ENCODE results near the gene TIAM2.

TIAM2 gene

DNA sequence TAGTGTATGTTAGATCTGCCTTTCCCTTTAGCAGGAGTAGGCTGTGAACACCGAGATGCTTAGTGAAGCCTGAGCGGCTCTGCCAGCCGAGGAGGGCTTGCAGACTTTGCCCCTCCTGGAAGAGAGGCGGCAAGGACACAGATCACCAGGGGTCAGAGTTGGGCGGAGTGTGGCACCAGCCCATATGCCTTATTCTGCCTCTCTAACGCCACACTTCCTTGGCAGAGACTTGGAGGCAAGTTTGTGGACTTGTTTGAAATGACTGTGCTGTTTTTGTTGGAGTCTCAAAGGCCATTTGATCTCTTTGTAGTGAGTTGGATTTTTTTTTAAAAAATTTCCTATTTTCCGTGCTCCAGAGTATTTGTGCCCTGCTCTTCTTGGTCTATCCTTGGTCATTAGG, 224.2 kb downstream of the TIAM2 start:
- no peak overlapping the region for H3K4me3 ChIP-seq (ENCODE audit: low read length)
- TF ChIP-seq, protein P1, sequence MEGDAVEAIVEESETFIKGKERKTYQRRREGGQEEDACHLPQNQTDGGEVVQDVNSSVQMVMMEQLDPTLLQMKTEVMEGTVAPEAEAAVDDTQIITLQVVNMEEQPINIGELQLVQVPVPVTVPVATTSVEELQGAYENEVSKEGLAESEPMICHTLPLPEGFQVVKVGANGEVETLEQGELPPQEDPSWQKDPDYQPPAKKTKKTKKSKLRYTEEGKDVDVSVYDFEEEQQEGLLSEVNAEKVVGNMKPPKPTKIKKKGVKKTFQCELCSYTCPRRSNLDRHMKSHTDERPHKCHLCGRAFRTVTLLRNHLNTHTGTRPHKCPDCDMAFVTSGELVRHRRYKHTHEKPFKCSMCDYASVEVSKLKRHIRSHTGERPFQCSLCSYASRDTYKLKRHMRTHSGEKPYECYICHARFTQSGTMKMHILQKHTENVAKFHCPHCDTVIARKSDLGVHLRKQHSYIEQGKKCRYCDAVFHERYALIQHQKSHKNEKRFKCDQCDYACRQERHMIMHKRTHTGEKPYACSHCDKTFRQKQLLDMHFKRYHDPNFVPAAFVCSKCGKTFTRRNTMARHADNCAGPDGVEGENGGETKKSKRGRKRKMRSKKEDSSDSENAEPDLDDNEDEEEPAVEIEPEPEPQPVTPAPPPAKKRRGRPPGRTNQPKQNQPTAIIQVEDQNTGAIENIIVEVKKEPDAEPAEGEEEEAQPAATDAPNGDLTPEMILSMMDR (conservative IDR thresholded peaks at IDR 0.05; ENCODE audit: low read length): no peak

DNA sequence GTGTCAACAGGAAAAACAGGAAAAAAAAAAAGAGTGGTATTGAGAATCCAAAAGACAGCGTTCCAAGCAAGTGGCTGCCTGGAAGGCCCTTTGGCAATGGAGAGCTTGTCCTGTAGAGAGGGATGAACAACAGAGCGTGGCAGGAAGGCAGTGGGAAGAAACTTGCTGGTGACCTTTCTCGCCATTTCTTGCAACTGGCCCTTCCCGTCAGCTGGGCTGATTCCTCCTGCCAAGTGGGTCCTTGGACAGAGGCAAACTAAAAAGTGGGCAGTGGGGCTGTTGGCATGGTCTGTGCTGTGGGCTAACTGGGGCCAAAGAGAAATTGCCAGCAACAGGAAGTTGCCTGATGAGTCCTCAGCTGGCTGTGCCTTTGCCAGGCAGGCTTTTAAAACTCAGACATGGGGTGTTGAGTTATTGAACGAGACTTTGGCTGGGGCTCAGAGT, 224.8 kb downstream of the TIAM2 start:
- TF ChIP-seq, protein P1 (conservative IDR thresholded peaks at IDR 0.05; ENCODE audit: low read length): no peak
- no peak for DNase-seq (ENCODE audit: low read depth)
- no peak overlapping the region for H3K4me3 ChIP-seq (ENCODE audit: low read length)

More for the DNA sequence above, 224.2 kb downstream of the TIAM2 start:
- no peak for DNase-seq (ENCODE audit: low read depth)

DNA sequence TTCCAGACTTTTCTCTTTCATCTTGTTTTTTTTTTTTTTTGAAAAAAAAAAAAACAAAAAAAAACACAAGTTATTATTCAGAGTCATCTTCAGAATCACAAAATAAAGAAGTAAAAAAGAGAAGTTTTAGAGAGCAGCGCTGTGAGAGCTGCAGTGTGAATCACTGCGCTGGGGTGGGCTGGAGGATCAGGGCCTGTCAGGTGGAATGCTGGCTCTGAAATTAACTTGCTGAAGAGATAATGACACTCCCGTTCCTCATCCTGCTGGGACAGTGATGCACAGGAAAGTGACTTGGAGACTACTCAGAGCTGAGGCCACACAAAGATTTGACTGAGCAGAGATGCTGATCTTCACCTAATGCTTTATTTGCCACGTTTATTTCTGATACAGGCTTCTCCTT, 226.0 kb downstream of the TIAM2 start:
- no peak overlapping the region for H3K4me3 ChIP-seq (ENCODE audit: low read length)
- no peak for DNase-seq (ENCODE audit: low read depth)
- TF ChIP-seq, protein P1 (conservative IDR thresholded peaks at IDR 0.05; ENCODE audit: low read length): no peak

GRCh38 chr6:155222506-155222905, 227.4 kb downstream of the TIAM2 start:
- DNase-seq (ENCODE audit: low read depth): no peak
- no peak overlapping the region for H3K4me3 ChIP-seq (ENCODE audit: low read length)
- TF ChIP-seq, protein P1 (conservative IDR thresholded peaks at IDR 0.05; ENCODE audit: low read length): no peak

DNA sequence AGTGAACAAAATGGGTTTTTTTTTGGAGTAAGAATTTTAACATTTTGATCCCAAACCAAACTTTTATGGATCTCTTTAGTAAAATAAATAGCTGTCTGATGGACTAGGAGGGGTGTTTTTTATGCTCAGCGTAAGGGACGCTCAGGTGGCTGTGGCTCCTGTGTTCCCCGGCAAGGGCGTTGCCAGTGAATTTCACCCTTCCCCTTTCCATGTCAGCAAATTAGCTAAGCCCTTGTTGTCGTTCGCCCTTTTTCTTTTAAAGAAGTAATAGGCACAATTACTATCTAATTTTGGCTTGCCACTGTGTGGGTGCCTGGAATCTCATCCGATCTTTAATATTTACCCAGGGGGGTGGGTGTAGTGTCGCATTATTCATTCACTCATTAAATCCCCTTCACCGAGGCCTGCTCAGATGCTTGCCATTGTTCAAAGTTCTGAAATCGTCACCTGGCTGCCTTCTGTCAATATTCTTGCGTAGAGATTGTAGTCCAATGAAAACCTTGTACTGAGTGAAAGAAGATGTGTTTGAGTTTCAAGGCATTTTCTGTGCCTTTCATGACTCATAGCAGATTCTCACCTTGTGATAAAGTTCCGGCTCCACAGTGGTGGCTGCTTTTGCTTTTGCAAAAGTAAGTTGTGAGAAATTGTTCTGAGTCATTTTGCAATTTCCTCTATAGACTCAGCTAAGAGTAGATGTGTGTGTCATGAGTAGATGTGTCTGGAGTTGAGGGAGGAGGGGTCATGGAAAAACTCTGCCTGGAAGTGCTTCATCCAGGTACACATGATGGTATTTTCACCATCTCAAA, 228.7 kb downstream of the TIAM2 start:
- TF ChIP-seq, protein P1 (conservative IDR thresholded peaks at IDR 0.05; ENCODE audit: low read length): no peak
- no peak overlapping the region for H3K4me3 ChIP-seq (ENCODE audit: low read length)
- peak; percentile 78 for DNase-seq (ENCODE audit: low read depth)

DNA sequence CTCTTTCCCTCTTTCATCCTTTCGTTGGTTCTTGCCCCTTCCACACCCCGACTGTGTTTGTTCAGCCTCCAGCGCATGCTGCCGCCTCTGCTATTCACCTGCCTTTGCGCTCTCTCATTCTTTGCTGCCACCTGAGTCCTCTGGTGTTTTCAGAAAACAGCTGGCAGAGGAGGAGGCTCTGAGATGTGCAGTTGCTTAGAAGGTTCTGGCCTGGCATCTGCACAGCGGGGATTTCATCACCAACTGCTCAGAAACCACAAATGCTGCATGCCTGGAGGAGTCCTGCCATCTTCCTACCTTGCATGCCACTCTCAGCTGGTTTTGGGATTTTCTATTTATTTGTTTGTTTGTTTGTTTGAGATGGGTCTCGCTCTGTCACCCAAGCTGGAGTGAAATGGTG, 229.5 kb downstream of the TIAM2 start:
- TF ChIP-seq, protein P1 (conservative IDR thresholded peaks at IDR 0.05; ENCODE audit: low read length): no peak
- DNase-seq (ENCODE audit: low read depth): peak; percentile 40
- H3K4me3 ChIP-seq (ENCODE audit: low read length): no peak overlapping the region

DNA sequence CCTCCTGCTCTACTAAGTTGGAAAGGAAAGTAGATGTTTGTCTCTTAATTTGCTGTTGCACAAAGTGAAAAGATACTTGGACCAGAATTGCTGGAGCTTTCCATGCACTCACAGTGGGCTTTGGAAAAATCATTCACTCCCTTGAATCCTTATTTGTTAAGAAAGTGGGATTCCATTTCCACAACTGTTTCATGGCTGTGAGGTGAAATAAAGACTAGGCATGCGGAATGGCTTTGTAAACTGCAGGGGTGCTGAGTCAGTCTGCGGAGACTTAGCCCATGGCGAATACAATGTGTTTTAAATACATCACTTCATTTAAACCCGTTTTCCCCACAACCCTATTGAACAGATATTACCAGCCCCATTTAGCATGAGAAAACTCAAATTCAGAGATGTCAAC, 231.9 kb downstream of the TIAM2 start:
- no peak overlapping the region for H3K4me3 ChIP-seq (ENCODE audit: low read length)
- DNase-seq (ENCODE audit: low read depth): no peak
- TF ChIP-seq, protein P1 (conservative IDR thresholded peaks at IDR 0.05; ENCODE audit: low read length): no peak
